Omental fat pad (tissue), 4 donors: ENCODE data around the gene GLI3. TPM values are rescaled to one million over a fixed set of nuclear protein-coding genes. Genes with fewer than 3 reads are reported as not detected.

Experiments used
- ATAC-seq: fragments of 150-250 bp; one replicate; pipeline ENCODE4 v1.9.1; 2016; ENCODE audit warnings: mild to moderate bottlenecking, moderate library complexity; ENCODE audit not compliant: low FRiP score
- DNase-seq: peaks from one replicate; pipeline ENCODE4 v3.0.0-alpha.2; 2019; ENCODE audit warnings: low spot score
- CTCF ChIP-seq, 3 donors: fragments of 450-650 bp; IDR thresholded peaks; one replicate each; pipeline ENCODE4 v1.5.1; 2016 to 2017; ENCODE audit warnings: antibody characterized with exemption in 3 of 3, mild to moderate bottlenecking in 3 of 3, moderate library complexity in 2 of 3
- total RNA-seq, 4 donors: library from RNA; depleted of rRNA; stranded (reverse); fragments of >200 nt; gene quantifications; one replicate each; pipeline ENCODE4 v1.1.0, GENCODE V29; 2016

GLI3 gene
- total RNA-seq, 4 donors from 2014 or later, result 10.0 to 19.2 (median 14.6) TPM

GRCh38 chr7:42186151-42186550 is 50.9 kb downstream of the GLI3 start:
- ATAC-seq (no peak), DNase-seq (no peak)
- TF ChIP-seq CTCF (IDR thresholded peaks at IDR 0.05), result no peak

GRCh38 chr7:42185726-42186125 is 51.3 kb downstream of the GLI3 start:
- DNase-seq (no peak), ATAC-seq (no peak)
- TF ChIP-seq CTCF (IDR thresholded peaks at IDR 0.05), result no peak

- no peak for TF ChIP-seq CTCF (IDR thresholded peaks at IDR 0.05)
- ATAC-seq (no peak), DNase-seq (no peak)
Observed at GRCh38 chr7:42183547-42183946, 53.5 kb downstream of the GLI3 start.

GRCh38 chr7:42181566-42181965 is 55.4 kb downstream of the GLI3 start:
- ATAC-seq (no peak), DNase-seq (no peak)
- TF ChIP-seq CTCF (IDR thresholded peaks at IDR 0.05), result no peak

GRCh38 chr7:42180806-42181205 is 56.2 kb downstream of the GLI3 start:
- TF ChIP-seq CTCF (IDR thresholded peaks at IDR 0.05), result no peak
- DNase-seq (no peak), ATAC-seq (no peak)

- ATAC-seq, result no peak
- no peak for TF ChIP-seq CTCF (IDR thresholded peaks at IDR 0.05)
- DNase-seq, result no peak
Observed at GRCh38 chr7:42176724-42177101, 60.3 kb downstream of the GLI3 start.

GRCh38 chr7:42175834-42176723 is 60.9 kb downstream of the GLI3 start:
- ATAC-seq, result no peak
- DNase-seq, result no peak

More at GRCh38 chr7:42175834-42176723, 60.9 kb downstream of the GLI3 start:
- TF ChIP-seq CTCF (IDR thresholded peaks at IDR 0.05), result no peak
